ENCODE measurements around the gene SDCCAG8. TPM values are rescaled to one million over a fixed set of nuclear protein-coding genes. Genes with fewer than 3 reads are reported as not detected.

SDCCAG8 gene
- total and polyA plus RNA-seq, 11 donors: 7.8 to 36.6 (median 21.6) TPM

DNA sequence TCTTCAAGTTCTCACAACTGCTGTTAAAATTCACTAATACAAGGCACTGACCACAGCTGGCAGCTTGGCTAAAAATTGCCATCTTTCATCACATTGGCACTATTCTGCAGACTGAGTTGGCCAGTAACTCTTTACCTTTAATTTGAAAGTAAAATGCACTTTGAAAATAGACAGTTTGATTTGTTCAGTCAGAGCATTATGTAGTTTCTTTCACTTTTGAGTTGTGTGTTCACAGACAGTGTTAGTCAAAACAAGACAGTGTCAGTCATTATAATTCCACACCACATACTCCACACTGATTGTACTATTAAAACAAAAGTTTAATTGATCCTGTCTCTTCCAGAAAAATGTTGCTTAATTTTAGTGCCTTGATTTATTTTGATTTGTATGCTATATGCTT lies 160.7 kb downstream of the SDCCAG8 start:
- DNase-seq: no peak
- H3K4me1 ChIP-seq: peaks cover 0 to 16% (median 0%) of the 10 kb centered on the region in 12 donors
- H3K4me3 ChIP-seq: no peak overlapping the region
- no peak overlapping the region for H3K27ac ChIP-seq
- ATAC-seq: no peak
- no peaks in the 10 kb centered on the region for H3K9me3 ChIP-seq
- H3K36me3 ChIP-seq: peaks cover 0 to 36% (median 13%) of the 10 kb centered on the region in 9 donors
- H3K27me3 ChIP-seq: no peaks in the 10 kb centered on the region
- intact Hi-C loops (cut with DNase I): no loop called here
- TF ChIP-seq POLR2A (IDR thresholded peaks at IDR 0.05): no peak
- TF ChIP-seq, protein P1, sequence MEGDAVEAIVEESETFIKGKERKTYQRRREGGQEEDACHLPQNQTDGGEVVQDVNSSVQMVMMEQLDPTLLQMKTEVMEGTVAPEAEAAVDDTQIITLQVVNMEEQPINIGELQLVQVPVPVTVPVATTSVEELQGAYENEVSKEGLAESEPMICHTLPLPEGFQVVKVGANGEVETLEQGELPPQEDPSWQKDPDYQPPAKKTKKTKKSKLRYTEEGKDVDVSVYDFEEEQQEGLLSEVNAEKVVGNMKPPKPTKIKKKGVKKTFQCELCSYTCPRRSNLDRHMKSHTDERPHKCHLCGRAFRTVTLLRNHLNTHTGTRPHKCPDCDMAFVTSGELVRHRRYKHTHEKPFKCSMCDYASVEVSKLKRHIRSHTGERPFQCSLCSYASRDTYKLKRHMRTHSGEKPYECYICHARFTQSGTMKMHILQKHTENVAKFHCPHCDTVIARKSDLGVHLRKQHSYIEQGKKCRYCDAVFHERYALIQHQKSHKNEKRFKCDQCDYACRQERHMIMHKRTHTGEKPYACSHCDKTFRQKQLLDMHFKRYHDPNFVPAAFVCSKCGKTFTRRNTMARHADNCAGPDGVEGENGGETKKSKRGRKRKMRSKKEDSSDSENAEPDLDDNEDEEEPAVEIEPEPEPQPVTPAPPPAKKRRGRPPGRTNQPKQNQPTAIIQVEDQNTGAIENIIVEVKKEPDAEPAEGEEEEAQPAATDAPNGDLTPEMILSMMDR (IDR thresholded peaks at IDR 0.05): no peak

DNA sequence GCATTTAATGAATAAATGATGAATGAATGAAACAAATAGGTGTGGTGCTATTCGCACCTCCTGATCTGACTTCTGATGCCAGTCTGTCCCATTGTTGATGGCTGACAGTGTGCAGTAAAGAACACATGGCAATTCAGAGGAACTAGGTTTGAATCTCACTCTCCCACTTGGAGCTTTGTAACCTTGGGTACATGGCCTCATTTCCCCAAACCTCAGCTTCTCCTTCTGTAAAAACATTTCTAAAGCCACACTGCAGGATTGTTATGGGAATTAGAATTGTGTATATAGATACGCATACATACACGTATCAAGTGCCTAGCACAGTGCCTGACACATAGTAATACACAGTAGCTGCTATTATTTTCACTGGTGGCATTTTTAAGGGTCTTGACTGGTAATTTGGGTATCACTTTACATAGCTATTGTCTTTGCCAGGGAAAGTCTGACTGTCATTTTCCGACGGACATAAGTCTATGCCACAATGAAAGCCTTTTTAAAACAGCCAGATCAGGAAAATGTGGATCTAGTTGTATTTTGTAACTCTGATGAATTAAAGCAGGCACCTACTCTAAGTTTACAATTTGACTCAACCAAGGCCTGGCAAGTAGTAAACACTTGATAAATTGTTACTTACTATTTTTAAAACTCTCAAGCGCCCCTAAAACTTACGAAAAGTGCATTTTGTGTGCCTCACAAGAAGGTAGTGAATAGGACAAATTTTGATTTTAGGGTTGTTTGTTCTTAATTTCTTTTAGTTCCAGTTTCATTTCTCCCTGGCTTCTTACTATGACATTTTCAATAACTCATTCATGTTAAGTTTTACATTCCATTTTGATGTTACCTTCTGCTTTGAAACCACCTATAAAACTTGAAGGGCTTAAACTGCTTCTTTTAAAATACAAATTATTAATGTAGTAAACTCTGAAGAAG lies 164.4 kb downstream of the SDCCAG8 start:
- Histone ChIP-seq H3K27ac (peak overlapping the region in 1 of 12 donors; percentile 47), H3K36me3 (peaks cover 0 to 36% (median 13%) of the 10 kb centered on the region in 9 donors), H3K4me1 (peaks cover 0 to 23% (median 0%) of the 10 kb centered on the region in 12 donors), H3K4me3 (no peak overlapping the region), H3K9me3 (no peaks in the 10 kb centered on the region), H3K27me3 (no peaks in the 10 kb centered on the region)
- DNase-seq (no peak), ATAC-seq (no peak)
- 92 to 97% (median 95%) methylated on average over 7 of the region's 7 CpGs for WGBS, 4 donors
- no peak for TF ChIP-seq POLR2A (IDR thresholded peaks at IDR 0.05)
- TF ChIP-seq, protein P1 (IDR thresholded peaks at IDR 0.05): no peak
- intact Hi-C loops (cut with DNase I): no loop called here

DNA sequence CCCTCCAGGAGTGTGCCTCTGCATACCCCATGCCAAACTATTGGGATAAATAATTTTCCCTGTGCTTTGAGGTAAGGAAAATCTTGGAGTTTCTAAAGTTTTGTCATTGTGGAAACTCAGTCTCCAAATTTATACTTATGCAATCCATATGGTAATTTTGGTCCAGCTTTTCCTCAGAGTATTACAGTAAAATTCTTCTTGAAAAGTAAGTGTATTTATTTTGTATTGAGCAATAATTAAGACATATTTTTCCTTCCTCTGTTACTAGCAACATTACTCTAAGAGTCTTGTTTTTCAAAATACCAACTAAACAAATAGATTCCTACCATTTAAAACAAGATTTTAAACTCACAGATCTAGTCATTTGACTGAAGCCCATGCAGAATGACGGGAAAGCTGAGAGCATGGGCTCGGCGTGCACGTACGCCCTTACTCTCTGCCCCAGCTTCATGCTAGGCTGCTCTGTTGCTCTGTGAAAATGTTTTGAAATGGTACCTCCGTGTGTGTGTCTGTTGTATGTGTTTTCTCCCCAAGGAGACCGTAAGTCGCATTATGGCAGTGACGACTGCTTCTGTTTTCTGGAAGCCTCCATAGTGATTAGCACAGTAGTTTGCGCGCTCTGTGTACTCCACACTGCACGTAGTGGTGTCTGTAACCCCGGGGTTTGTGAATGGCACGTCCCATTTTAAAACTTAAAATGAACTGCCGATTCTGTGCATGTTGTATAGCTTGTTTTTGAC lies 165.3 kb downstream of the SDCCAG8 start:
- peaks cover 0 to 32% (median 6%) of the 10 kb centered on the region in 9 donors for H3K36me3 ChIP-seq
- TF ChIP-seq, protein P1 (IDR thresholded peaks at IDR 0.05): no peak
- no peak for TF ChIP-seq POLR2A (IDR thresholded peaks at IDR 0.05)
- intact Hi-C loops (cut with DNase I): no loop called here
- peak overlapping the region in 1 of 12 donors; percentile 47 for H3K27ac ChIP-seq
- ATAC-seq (peak in 1 of 4 donors; percentile 18), DNase-seq (no peak)
- H3K4me1 ChIP-seq: peaks cover 0 to 23% (median 0%) of the 10 kb centered on the region in 12 donors
- H3K4me3 ChIP-seq: peak overlapping the region in 1 of 12 donors; percentile 6
- no peaks in the 10 kb centered on the region for H3K9me3 ChIP-seq
- no peaks in the 10 kb centered on the region for H3K27me3 ChIP-seq
- 89 to 92% (median 90%) methylated on average over 15 of the region's 15 CpGs for WGBS, 4 donors

DNA sequence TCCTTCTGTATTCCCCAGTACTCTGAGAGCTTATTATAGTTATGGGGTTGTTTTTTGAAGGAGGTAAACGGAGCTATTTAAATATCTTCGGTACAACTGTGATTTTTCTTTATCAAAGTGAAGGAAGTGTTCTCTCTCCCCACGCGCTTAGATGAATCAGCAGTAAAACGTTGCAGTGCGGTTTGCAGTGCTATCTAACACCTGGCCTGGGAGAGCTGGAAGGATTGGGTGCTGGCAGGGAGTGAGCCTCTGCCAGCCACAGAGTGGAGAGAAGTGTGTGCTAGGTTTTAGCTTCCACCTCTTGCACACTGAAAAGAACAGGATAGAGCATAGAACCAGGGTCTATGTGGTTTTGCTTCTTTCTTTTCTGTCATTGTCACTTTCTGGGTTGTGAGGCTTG lies 165.9 kb downstream of the SDCCAG8 start:
- Histone ChIP-seq H3K36me3 (peaks cover 0 to 32% (median 8%) of the 10 kb centered on the region in 9 donors), H3K9me3 (no peaks in the 10 kb centered on the region), H3K4me1 (peaks cover 0 to 23% (median 0%) of the 10 kb centered on the region in 12 donors), H3K4me3 (peak overlapping the region in 1 of 12 donors; percentile 6), H3K27ac (peak overlapping the region in 1 of 12 donors; percentile 47), H3K27me3 (no peaks in the 10 kb centered on the region)
- DNase-seq: peak in 1 of 5 donors; percentile 29
- intact Hi-C loops (cut with DNase I): no loop called here
- TF ChIP-seq, protein P1 (IDR thresholded peaks at IDR 0.05): no peak
- TF ChIP-seq POLR2A (IDR thresholded peaks at IDR 0.05): no peak
- WGBS, 4 donors: 14 to 51% (median 32%) methylated on average over 6 of the region's 6 CpGs
- ATAC-seq: peak; percentile 81 to 95 (median 89)
